Suprapubic skin (tissue), 4 donors: ENCODE measurements around the gene OR2T33. TPM values are rescaled to one million over a fixed set of nuclear protein-coding genes. Genes with fewer than 3 reads are reported as not detected.
"Not testable (repeated sequence)": the region's sequence is repeated elsewhere in the genome, so short reads cannot be mapped to it uniquely, and the experiment has no call there.

Experiments
- DNase-seq, 2 donors: peaks; one replicate each; pipeline ENCODE4 v3.0.0-alpha.2; 2019; ENCODE audit warnings: low spot score in 2 of 2
- H3K27ac ChIP-seq: fragments of 200-600 bp; sonication (generic); one replicate; pipeline ENCODE4 v1.5.1; 2019
- H3K27me3 ChIP-seq: fragments of 200-600 bp; sonication (generic); one replicate; pipeline ENCODE4 v1.5.1; 2019
- H3K36me3 ChIP-seq: fragments of 200-600 bp; sonication (generic); one replicate; pipeline ENCODE4 v1.5.1; 2019
- H3K4me1 ChIP-seq: fragments of 200-600 bp; sonication (generic); one replicate; pipeline ENCODE4 v1.5.1; 2019
- H3K4me3 ChIP-seq: fragments of 200-600 bp; sonication (generic); one replicate; pipeline ENCODE4 v1.5.1; 2019; ENCODE audit warnings: mild to moderate bottlenecking
- H3K9me3 ChIP-seq: fragments of 200-600 bp; sonication (generic); one replicate; pipeline ENCODE4 v1.5.1; 2019
- EP300 ChIP-seq: sonication (generic); formaldehyde crosslinking; IDR thresholded peaks from one replicate; pipeline ENCODE4 v1.6.1; 2017; ENCODE audit warnings: antibody characterized with exemption
- POLR2A ChIP-seq, 2 donors: fragments of 450-650 bp; IDR thresholded peaks; one replicate each; pipeline ENCODE4 v1.6.1; 2017; ENCODE audit warnings: antibody characterized with exemption in 2 of 2, mild to moderate bottlenecking in 2 of 2, moderate library complexity in 2 of 2
- POLR2AphosphoS5 ChIP-seq, 3 donors: sonication (generic); formaldehyde crosslinking; IDR thresholded peaks; one replicate each; pipeline ENCODE4 v1.6.1; 2017; ENCODE audit warnings: antibody characterized with exemption in 3 of 3
- WGBS: methylation state at CpG from one replicate; pipeline ENCODE4 v1.1.5; 2018; 5-methylcytosine and 5-hydroxymethylcytosine counted together
- total RNA-seq, 4 donors: library from RNA; depleted of rRNA; stranded (reverse); fragments of >200 nt; gene quantifications; one replicate each; pipeline ENCODE4 v1.1.0, GENCODE V29; 2016
- TF ChIP-seq, protein P1 (sequence below), 2 donors: fragments of 200-600 bp in 1 of 2; fragments of 450-650 bp in 1 of 2; sonication (generic) in 1 of 2; IDR thresholded peaks; one replicate each; pipeline ENCODE4 v1.5.1; 2016 to 2019; ENCODE audit warnings: antibody characterized with exemption in 2 of 2, mild to moderate bottlenecking in 1 of 2, moderate library complexity in 1 of 2

The OR2T33 gene
- total RNA-seq, 4 donors from 2014 or later: 0.34 TPM; not detected in 3

GRCh38 chr1:248303324-248303723, 25.5 kb upstream of the OR2T33 start, which contains the start of gene OR2T12:
Gene OR2T12, minus strand, starts transcription at chr1:248303424. Its CDS starts 7,846 bp downstream, at chr1:248295578.
- TF ChIP-seq, protein P1, sequence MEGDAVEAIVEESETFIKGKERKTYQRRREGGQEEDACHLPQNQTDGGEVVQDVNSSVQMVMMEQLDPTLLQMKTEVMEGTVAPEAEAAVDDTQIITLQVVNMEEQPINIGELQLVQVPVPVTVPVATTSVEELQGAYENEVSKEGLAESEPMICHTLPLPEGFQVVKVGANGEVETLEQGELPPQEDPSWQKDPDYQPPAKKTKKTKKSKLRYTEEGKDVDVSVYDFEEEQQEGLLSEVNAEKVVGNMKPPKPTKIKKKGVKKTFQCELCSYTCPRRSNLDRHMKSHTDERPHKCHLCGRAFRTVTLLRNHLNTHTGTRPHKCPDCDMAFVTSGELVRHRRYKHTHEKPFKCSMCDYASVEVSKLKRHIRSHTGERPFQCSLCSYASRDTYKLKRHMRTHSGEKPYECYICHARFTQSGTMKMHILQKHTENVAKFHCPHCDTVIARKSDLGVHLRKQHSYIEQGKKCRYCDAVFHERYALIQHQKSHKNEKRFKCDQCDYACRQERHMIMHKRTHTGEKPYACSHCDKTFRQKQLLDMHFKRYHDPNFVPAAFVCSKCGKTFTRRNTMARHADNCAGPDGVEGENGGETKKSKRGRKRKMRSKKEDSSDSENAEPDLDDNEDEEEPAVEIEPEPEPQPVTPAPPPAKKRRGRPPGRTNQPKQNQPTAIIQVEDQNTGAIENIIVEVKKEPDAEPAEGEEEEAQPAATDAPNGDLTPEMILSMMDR (IDR thresholded peaks at IDR 0.05): no peak
- no peak for TF ChIP-seq POLR2A (IDR thresholded peaks at IDR 0.05)
- TF ChIP-seq POLR2AphosphoS5 (IDR thresholded peaks at IDR 0.05): no peak
- no peak for TF ChIP-seq EP300
- no peaks in the 10 kb centered on the region for H3K27me3 ChIP-seq
- DNase-seq: no peak
- no peak within 1 kb of the TSS for H3K27ac ChIP-seq
- peaks cover 6% of the 10 kb centered on the region for H3K9me3 ChIP-seq
- no peak within 1 kb of the TSS for H3K4me3 ChIP-seq
- WGBS: 88% methylated on average over 1 of the region's 1 CpG
- H3K4me1 ChIP-seq: no peaks in the 10 kb centered on the region
- H3K36me3 ChIP-seq: no peaks in the 10 kb centered on the region

DNA sequence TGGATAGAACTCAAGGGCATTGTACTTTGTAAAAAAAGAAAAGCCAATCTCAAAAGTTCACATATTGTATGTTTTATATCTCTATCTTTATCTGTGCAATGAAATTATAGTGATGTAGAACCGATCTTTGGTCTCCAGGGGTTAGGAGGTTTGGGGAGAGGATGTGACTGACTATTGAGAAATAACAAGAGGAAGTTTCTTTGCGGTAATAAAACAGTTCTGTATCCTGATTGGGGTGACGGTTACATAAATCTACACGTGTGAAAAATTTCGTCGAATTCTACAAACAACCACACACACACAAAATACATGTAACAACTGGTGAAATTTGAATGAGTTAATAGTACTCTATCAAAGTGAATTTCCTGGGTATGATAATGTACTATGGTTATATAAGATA, 10.6 kb upstream of the OR2T33 start:
- Histone ChIP-seq H3K4me3 (no peak overlapping the region), H3K27me3 (no peaks in the 10 kb centered on the region), H3K36me3 (no peaks in the 10 kb centered on the region), H3K9me3 (peaks cover 3% of the 10 kb centered on the region), H3K27ac (no peak overlapping the region), H3K4me1 (no peaks in the 10 kb centered on the region)
- 47% methylated on average over 6 of the region's 6 CpGs for WGBS
- DNase-seq: no peak
- TF ChIP-seq POLR2AphosphoS5 (IDR thresholded peaks at IDR 0.05): no peak
- no peak for TF ChIP-seq EP300
- TF ChIP-seq, protein P1 (IDR thresholded peaks at IDR 0.05): no peak
- no peak for TF ChIP-seq POLR2A (IDR thresholded peaks at IDR 0.05)

GRCh38 chr1:248273225-248273624, 4.6 kb downstream of the OR2T33 start:
- H3K4me1 ChIP-seq, DNase-seq, H3K27ac ChIP-seq, H3K36me3 ChIP-seq, H3K9me3 ChIP-seq, H3K4me3 ChIP-seq, H3K27me3 ChIP-seq: not testable (repeated sequence)
- 100% methylated on average over 2 of the region's 16 CpGs for WGBS

DNA sequence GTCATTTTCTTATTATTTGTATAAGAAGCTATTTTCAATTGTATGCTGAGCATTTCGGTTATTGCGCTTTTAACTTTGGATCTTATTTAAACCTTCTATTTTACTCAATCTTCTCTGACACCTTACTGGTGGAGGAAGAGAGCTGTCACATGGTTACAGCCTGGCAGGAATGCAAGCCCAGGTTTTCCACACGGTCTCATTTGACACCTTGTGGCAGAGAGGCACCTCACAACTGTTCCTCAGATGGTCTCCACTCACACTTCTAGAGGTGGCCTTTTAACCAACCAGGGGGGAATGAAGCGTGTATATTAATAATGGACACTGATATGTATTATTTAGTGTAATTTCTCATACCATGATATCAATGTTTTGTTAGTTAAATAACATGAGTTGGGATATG, 9.6 kb downstream of the OR2T33 start:
- WGBS: 63% methylated on average over 4 of the region's 4 CpGs
- no peaks in the 10 kb centered on the region for H3K27me3 ChIP-seq
- no peak overlapping the region for H3K27ac ChIP-seq
- H3K4me3 ChIP-seq: no peak overlapping the region
- no peaks in the 10 kb centered on the region for H3K36me3 ChIP-seq
- TF ChIP-seq EP300 (no peak), POLR2AphosphoS5 (IDR thresholded peaks at IDR 0.05) (no peak), POLR2A (IDR thresholded peaks at IDR 0.05) (no peak)
- TF ChIP-seq, protein P1 (IDR thresholded peaks at IDR 0.05): no peak
- no peak for DNase-seq
- H3K4me1 ChIP-seq: no peaks in the 10 kb centered on the region
- no peaks in the 10 kb centered on the region for H3K9me3 ChIP-seq

- not testable (repeated sequence) for H3K9me3 ChIP-seq, DNase-seq, H3K4me3 ChIP-seq, H3K4me1 ChIP-seq, H3K27me3 ChIP-seq, H3K36me3 ChIP-seq, H3K27ac ChIP-seq
- WGBS: 81% methylated on average over 1 of the region's 1 CpG
Observed at GRCh38 chr1:248259309-248259708, 18.5 kb downstream of the OR2T33 start.

GRCh38 chr1:248243204-248243603, 34.6 kb downstream of the OR2T33 start:
- Histone ChIP-seq H3K4me1 (no peaks in the 10 kb centered on the region), H3K27me3 (no peaks in the 10 kb centered on the region), H3K36me3 (no peaks in the 10 kb centered on the region), H3K27ac (no peak overlapping the region), H3K9me3 (no peaks in the 10 kb centered on the region), H3K4me3 (no peak overlapping the region)
- 16% methylated on average over 14 of the region's 14 CpGs for WGBS
- DNase-seq: no peak
- TF ChIP-seq EP300 (no peak), POLR2A (IDR thresholded peaks at IDR 0.05) (no peak), POLR2AphosphoS5 (IDR thresholded peaks at IDR 0.05) (no peak)
- TF ChIP-seq, protein P1 (IDR thresholded peaks at IDR 0.05): peak in 1 of 2 donors; percentile 43
